Hepatocyte (in vitro differentiated cells): ENCODE results near the gene FAR2. TPM values are rescaled to one million over a fixed set of nuclear protein-coding genes. Genes with fewer than 3 reads are reported as not detected.

Experiments
- DNase-seq: peaks from one replicate; pipeline ENCODE4 v3.0.0-alpha.2; 2016; ENCODE audit warnings: low spot score
- H2AFZ ChIP-seq: fragments of 200-600 bp; sonication (generic); 2 replicates; pipeline ENCODE4 v1.6.0; 2016; ENCODE audit warnings: antibody characterized with exemption, mild to moderate bottlenecking
- H3K27ac ChIP-seq: fragments of 200-600 bp; sonication (generic); 2 replicates; pipeline ENCODE4 v1.5.1; 2016; ENCODE audit warnings: mild to moderate bottlenecking
- H3K27me3 ChIP-seq: fragments of 200-600 bp; sonication (generic); 2 replicates; pipeline ENCODE4 v1.6.1; 2016
- H3K36me3 ChIP-seq: fragments of 200-600 bp; sonication (generic); replicated peaks from 2 replicates; pipeline ENCODE4 v1.5.1; 2016; ENCODE audit warnings: low read depth; ENCODE audit not compliant: insufficient read depth
- H3K4me1 ChIP-seq: fragments of 200-600 bp; sonication (generic); 2 replicates; pipeline ENCODE4 v1.5.1; 2016; ENCODE audit warnings: mild to moderate bottlenecking, moderate library complexity; ENCODE audit not compliant: insufficient read depth
- H3K4me2 ChIP-seq: fragments of 200-600 bp; sonication (generic); 2 replicates; pipeline ENCODE4 v1.6.0; 2016
- H3K4me3 ChIP-seq: fragments of 200-600 bp; sonication (generic); 2 replicates; pipeline ENCODE4 v1.5.1; 2016; ENCODE audit warnings: mild to moderate bottlenecking
- H3K79me2 ChIP-seq: fragments of 200-600 bp; sonication (generic); 2 replicates; pipeline ENCODE4 v1.6.0; 2017; ENCODE audit warnings: mild to moderate bottlenecking
- H3K9me2 ChIP-seq: fragments of 200-600 bp; sonication (generic); replicated peaks from 2 replicates; pipeline ENCODE4 v1.6.0; 2017; ENCODE audit warnings: mild to moderate bottlenecking; ENCODE audit not compliant: insufficient read depth
- H3K9me3 ChIP-seq: fragments of 200-600 bp; sonication (generic); 2 replicates; pipeline ENCODE4 v1.5.1; 2016; ENCODE audit warnings: low read depth, mild to moderate bottlenecking
- H4K20me1 ChIP-seq: fragments of 200-600 bp; sonication (generic); 2 replicates; pipeline ENCODE4 v1.6.0; 2016; ENCODE audit warnings: mild to moderate bottlenecking; ENCODE audit not compliant: insufficient read depth, poor library complexity, severe bottlenecking
- EZH2 ChIP-seq: fragments of 200-600 bp; sonication (generic); IDR thresholded peaks from 2 replicates; pipeline ENCODE4 v1.6.1; 2016; ENCODE audit warnings: antibody characterized with exemption, mild to moderate bottlenecking, borderline replicate concordance
- EZH2phosphoT487 ChIP-seq: fragments of 200-600 bp; sonication (generic); IDR thresholded peaks from one replicate; pipeline ENCODE4 v1.6.1; 2018; ENCODE audit warnings: antibody characterized with exemption, mild to moderate bottlenecking, low read depth, moderate library complexity; ENCODE audit not compliant: unreplicated experiment, severe bottlenecking
- WGBS: methylation state at CpG from one replicate; pipeline ENCODE4 v1.1.6; 2016; ENCODE audit warnings: low lambda C conversion rate; ENCODE audit errors: missing lambda C conversion rate; 5-methylcytosine and 5-hydroxymethylcytosine counted together
- polyA plus RNA-seq: library from polyadenylated mRNA; unstranded; fragments of >200 nt; fragmentation: Nextera tagmentation; extraction: Ambion mirVana; gene quantifications from 2 replicates; pipeline ENCODE4 v1.2.1, GENCODE V29; 2016
- total RNA-seq: library from RNA; depleted of rRNA; stranded (reverse); fragments of >200 nt; gene quantifications from 2 replicates; pipeline ENCODE4 v1.2.3, GENCODE V29; 2014
- TF ChIP-seq, protein P1 (sequence below): fragments of 200-600 bp; sonication (generic); IDR thresholded peaks from 2 replicates; pipeline ENCODE4 v1.5.1; 2016; ENCODE audit warnings: antibody characterized with exemption, mild to moderate bottlenecking; ENCODE audit not compliant: poor library complexity

FAR2 gene
- total and polyA plus RNA-seq, 2 experiments from 2014 or later = 2.4 to 5.2 TPM

- Histone ChIP-seq H3K79me2 (no peaks in the 10 kb centered on the region), H3K9me3 (no peaks in the 10 kb centered on the region), H4K20me1 (no peaks in the 10 kb centered on the region), H2AFZ (no peak overlapping the region), H3K4me1 (peaks cover 5% of the 10 kb centered on the region), H3K36me3 (no peaks in the 10 kb centered on the region), H3K9me2 (no peaks in the 10 kb centered on the region), H3K27me3 (no peaks in the 10 kb centered on the region), H3K4me2 (no peak overlapping the region), H3K27ac (no peak overlapping the region), H3K4me3 (no peak overlapping the region)
- 35% methylated on average over 4 of the region's 4 CpGs for WGBS
- DNase-seq = peak; percentile 9
- TF ChIP-seq EZH2phosphoT487 (no peak), EZH2 (no peak)
- TF ChIP-seq, protein P1, sequence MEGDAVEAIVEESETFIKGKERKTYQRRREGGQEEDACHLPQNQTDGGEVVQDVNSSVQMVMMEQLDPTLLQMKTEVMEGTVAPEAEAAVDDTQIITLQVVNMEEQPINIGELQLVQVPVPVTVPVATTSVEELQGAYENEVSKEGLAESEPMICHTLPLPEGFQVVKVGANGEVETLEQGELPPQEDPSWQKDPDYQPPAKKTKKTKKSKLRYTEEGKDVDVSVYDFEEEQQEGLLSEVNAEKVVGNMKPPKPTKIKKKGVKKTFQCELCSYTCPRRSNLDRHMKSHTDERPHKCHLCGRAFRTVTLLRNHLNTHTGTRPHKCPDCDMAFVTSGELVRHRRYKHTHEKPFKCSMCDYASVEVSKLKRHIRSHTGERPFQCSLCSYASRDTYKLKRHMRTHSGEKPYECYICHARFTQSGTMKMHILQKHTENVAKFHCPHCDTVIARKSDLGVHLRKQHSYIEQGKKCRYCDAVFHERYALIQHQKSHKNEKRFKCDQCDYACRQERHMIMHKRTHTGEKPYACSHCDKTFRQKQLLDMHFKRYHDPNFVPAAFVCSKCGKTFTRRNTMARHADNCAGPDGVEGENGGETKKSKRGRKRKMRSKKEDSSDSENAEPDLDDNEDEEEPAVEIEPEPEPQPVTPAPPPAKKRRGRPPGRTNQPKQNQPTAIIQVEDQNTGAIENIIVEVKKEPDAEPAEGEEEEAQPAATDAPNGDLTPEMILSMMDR = no peak
Observed at GRCh38 chr12:29316752-29317151, 167.7 kb downstream of the FAR2 start.

GRCh38 chr12:29317556-29318363 lies 168.7 kb downstream of the FAR2 start:
- Histone ChIP-seq H3K36me3 (no peaks in the 10 kb centered on the region), H3K9me2 (no peaks in the 10 kb centered on the region), H3K27me3 (no peaks in the 10 kb centered on the region), H4K20me1 (no peaks in the 10 kb centered on the region), H3K79me2 (no peaks in the 10 kb centered on the region), H3K4me1 (peaks cover 5% of the 10 kb centered on the region), H2AFZ (peak overlapping the region; percentile 17), H3K4me3 (no peak overlapping the region), H3K9me3 (no peaks in the 10 kb centered on the region), H3K4me2 (no peak overlapping the region), H3K27ac (peak overlapping the region; percentile 7)
- 55% methylated on average over 8 of the region's 8 CpGs for WGBS
- DNase-seq = peak; percentile 71
- no peak for TF ChIP-seq EZH2phosphoT487
- TF ChIP-seq EZH2 = no peak
- TF ChIP-seq, protein P1 = peak; percentile 67

GRCh38 chr12:29320295-29321085 lies 171.4 kb downstream of the FAR2 start:
- no peak overlapping the region for H3K4me2 ChIP-seq
- WGBS = 92% methylated on average over 2 of the region's 2 CpGs
- H2AFZ ChIP-seq = no peak overlapping the region
- no peak overlapping the region for H3K27ac ChIP-seq
- no peaks in the 10 kb centered on the region for H3K79me2 ChIP-seq
- no peaks in the 10 kb centered on the region for H3K36me3 ChIP-seq
- H4K20me1 ChIP-seq = no peaks in the 10 kb centered on the region
- no peak for TF ChIP-seq EZH2
- TF ChIP-seq, protein P1 = no peak
- no peak for TF ChIP-seq EZH2phosphoT487
- H3K4me1 ChIP-seq = peaks cover 5% of the 10 kb centered on the region
- H3K4me3 ChIP-seq = no peak overlapping the region
- no peak for DNase-seq
- H3K9me3 ChIP-seq = no peaks in the 10 kb centered on the region
- no peaks in the 10 kb centered on the region for H3K27me3 ChIP-seq
- H3K9me2 ChIP-seq = no peaks in the 10 kb centered on the region
